NCI-H1436 (cell line): ENCODE measurements around the gene CSF1.

ENCODE experiments used
- DNase-seq: peaks from one replicate; lab custom pipeline; 2025; lab: John Stamatoyannopoulos, UW

The CSF1 gene

GRCh38 chr1:109882288-109883245, 28.1 kb upstream of the CSF1 start:
- no peak for DNase-seq

DNA sequence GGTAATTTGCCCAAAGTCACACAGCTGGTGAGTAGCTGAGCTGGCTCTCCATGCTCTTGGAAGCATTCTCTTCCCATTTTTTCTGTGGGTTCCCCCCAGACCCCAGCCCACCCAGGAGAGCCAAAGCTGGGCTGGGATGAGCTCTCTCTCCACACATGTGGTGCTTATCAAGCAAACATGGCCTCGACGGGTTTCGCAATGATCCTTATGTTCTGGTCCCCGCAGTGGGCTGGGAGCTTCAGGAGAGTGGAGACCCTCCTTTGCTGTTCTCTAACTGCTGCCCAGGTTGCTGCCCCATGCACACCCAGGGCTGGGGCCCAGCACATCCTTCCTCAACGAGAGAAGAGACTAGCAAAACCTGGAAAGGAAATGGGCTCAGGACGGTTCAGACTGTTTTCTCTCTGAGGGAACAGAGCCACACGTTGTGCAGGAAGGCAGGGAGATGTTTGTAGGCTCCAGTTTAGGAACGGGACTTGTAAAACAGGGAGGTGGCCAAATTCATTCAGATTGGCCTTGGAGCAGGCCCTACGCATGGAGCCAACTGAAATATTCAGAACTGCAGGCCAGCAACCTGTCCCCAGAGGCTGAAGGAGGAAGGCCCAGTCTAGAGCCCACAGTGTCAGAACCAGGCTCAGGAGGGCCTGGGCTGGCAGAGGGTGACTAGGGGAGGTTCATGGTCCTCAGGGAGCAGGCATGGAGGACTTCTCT, 27.2 kb upstream of the CSF1 start:
- DNase-seq = no peak

DNA sequence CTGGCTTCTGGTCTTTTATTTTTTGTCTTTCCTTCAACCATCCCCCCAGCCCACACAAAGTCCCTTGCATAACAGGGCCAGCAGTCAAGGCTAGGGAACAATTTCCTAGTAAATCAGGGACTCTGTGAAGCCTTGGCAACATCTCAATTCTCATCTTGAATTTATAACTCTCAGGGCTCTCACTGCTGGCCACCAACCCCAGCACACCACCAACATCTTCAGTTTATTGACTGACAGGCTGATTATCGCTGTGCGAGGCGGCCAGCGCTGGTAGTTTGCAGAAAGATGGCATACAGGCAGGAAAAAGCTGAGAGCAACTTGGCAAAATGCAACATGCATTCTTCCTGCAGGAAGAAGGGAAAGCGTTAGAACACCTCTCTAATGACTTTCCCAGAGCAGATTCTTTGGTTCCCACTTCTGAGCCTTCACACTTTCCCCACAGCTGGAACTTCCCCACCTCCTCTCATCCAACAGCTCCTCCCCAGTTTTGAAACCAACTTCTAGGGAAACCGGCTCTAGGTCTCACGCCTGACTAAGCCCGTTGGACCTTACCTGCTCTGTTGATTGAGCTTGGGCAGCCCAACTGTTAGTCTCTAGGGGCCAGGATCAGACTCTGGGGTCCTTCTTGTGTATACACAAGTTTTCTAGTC, 26.3 kb upstream of the CSF1 start:
- DNase-seq = no peak

- DNase-seq = no peak
These were observed 25.1 kb upstream of the CSF1 start for GRCh38 chr1:109885589-109885988.

- DNase-seq = no peak
These were observed 23.8 kb upstream of the CSF1 start for GRCh38 chr1:109886827-109887226.

- DNase-seq = no peak
These were observed 23.4 kb upstream of the CSF1 start for GRCh38 chr1:109887271-109887670.

DNA sequence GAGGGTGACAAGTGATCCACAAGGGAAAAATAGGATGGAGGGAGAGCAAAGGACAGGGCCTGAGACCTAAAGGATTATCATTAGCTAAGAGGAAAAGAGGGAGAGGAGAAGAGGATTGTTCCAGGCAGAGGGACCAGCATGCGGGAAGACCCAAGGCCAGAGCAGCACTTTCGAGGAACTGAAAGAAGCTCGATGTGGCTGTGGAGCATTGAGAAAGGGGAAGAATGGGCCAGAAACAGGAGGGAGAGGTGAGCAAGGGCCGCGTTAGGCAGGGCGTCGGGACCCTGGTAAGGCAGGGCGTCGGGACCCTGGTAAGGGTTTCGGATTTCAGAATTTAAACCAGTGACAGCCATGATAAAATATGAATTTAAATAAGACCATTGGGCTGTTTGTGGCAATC, 22.8 kb upstream of the CSF1 start:
- DNase-seq = no peak

- DNase-seq = no peak
These were observed 21.6 kb upstream of the CSF1 start for GRCh38 chr1:109889094-109889493.

DNA sequence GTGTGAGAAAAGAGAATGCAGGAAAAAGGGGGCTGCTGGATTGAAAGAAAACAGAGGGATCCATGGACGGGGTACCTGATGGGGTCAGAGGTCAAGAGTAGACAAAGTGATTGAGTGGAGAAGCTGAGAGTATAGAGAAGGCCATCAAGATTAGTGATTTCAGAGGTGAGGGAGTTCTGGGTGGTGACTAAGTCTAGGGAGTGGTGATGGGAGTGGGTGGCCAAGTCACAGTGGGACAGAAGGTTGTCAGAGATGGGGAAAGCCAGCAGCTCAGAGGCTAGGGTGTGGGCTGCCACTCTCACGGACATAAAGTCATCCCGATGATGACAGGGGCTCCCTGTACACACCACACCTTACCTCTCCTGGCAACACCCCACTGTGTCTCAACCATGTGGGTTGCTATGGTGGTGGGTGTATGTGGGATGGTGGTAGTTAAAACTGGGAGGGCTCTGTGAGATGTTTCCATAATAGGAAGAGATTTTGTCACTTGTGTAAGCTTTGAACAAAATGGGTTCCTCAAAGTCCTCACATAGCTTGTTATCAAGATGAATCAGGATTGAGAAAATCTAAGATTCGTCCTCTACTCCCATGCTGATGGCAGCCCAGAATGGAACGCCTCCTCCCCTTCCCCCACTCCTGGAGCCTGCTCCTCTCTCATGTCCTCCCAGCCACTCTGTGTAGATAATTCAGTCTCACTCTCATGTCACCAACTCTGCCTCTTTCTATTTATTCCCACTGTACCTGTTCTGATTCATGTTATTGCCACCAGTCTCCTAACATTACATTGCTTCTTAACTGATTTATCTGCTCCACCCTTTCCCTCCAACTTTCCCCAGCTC, 20.3 kb upstream of the CSF1 start:
- DNase-seq = no peak

DNA sequence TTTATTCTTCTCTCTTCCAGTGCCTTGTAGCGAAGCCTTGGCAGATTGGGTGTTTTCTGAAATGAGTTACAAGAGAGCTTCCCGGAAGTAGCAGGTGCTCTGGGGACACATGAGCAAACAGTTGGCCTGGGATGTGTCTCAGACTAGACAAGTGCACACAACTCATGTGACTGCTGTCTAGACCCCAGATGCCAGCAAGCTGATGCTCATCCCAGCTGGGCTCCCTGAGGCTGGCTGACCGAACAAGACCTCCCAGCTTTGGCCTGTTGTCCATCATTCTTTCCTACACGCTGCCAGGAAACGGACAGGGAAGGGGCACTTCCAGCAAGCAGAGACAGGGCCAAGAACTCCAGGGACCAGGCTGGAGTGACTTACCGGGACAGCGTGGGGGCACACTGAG, 18.7 kb upstream of the CSF1 start:
- no peak for DNase-seq

GRCh38 chr1:109892561-109893368, 17.9 kb upstream of the CSF1 start:
- no peak for DNase-seq

DNA sequence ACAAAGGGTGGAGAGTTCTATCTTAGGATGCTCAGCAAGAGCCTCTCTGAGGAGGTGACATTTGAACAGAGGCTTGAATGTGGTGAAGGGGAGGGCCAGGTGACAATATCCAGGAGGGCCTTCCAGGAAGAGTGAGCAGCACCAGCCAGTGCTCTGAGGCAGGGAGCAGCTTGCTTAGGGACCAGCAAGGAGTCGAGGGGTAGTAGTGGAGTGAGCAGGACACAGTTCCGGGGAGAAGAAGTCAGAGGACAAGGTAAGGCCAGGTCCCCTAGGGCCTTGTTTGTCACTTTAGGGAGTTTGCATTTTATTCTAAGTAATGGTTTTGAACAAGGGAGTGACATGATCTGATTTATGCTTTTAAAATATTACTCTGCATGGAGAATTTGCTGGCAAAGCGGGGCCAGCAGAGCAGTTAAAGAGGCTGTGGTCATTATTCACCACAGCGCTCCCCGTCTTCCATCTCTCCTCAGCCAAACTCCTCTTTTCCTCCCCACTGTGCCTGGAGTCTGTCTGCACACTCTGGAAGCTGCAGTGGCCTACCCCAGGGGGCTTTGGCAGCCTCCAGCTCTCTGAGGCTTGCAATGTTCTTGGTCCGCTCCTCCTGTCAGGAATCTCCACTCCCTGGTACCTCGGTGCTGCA, 17.0 kb upstream of the CSF1 start:
- DNase-seq = no peak

DNA sequence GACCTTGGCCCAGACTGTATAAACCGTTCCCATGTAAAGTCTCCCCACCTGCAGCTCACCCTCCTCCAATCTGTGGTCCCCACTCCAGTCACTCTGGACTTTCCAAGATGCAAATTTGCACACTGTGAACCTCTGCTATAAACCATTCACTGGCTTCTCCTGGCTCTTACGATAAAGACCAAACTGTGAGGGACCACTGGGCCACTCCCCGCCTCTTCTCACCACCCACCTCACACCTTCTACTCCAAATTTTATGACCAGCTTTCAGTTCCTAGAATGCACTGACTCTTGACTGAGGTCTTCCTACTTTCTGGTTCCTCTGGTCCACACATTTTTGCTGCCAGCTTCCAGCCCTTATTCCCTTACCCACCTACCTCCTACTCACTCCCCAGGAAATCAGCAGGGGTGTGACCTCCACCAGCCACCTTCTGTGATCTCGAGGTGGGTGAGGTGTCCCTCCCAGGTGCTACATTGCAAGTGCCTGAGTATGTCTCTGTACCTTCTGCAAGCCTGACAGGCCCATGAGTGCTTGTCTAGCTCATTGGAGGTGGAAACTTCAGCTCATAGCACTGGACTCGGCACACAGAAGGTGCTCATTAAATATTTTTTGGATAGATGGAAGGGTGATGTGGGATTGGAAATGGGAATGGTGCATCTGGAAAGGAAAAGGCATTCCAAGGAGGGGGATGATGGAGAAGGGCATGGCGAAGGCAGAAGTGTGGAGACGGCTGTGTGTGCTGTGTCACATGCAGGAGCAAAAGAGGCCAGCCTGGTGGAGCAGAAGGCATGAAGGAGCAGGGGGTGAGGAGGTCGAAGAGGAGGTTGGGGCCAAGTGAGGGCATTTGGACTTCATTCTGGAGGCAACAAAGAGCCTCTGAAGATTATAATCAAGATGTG, 15.6 kb upstream of the CSF1 start:
- no peak for DNase-seq

GRCh38 chr1:109895720-109896504, 14.7 kb upstream of the CSF1 start:
- no peak for DNase-seq

GRCh38 chr1:109896681-109897080, 14.0 kb upstream of the CSF1 start:
- DNase-seq = no peak

DNA sequence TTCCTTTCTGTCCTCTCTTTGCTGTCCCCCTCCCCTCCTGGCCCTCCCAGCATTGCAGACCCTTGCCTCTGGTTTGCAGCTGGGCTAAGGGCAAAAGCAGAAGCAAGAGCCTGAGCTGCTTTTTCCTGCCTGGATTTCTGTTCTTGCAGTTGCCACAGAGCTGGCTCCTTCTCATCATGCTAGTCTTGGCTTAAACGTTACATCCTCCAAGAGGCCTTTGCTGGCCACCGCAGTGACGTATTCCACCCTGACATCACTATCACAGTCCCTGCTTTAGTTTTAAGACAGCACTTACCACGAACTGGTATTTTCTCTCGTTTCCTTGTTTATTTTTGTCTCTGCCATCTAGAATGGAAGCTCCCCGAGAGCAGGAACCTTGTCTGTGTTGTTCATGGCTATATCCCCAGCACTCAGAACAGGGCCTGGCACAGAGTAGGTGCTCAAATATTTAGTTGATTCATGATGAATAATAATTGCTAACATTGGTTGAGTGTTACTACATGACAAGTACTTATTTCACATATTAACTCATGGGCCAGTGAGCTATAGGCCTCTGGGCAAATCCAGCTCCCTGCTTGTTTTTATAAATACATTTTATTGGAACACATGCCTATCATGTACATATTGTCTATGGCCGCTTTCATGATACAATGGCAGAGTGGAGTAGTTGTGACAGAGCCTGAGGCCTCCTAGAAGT, 13.2 kb upstream of the CSF1 start:
- no peak for DNase-seq

- no peak for DNase-seq
These were observed 11.8 kb upstream of the CSF1 start for GRCh38 chr1:109898842-109899241.

- no peak for DNase-seq
These were observed 9.5 kb upstream of the CSF1 start for GRCh38 chr1:109901141-109901523.
